ENCODE results near the gene URI1. TPM values are rescaled to one million over a fixed set of nuclear protein-coding genes. Genes with fewer than 3 reads are reported as not detected.
A peak's percentile ranks its signal among the peaks of the same experiment; 100 is the strongest.

URI1 gene
- total RNA-seq, 1 experiment from 2014 or later: 56.0 TPM

DNA sequence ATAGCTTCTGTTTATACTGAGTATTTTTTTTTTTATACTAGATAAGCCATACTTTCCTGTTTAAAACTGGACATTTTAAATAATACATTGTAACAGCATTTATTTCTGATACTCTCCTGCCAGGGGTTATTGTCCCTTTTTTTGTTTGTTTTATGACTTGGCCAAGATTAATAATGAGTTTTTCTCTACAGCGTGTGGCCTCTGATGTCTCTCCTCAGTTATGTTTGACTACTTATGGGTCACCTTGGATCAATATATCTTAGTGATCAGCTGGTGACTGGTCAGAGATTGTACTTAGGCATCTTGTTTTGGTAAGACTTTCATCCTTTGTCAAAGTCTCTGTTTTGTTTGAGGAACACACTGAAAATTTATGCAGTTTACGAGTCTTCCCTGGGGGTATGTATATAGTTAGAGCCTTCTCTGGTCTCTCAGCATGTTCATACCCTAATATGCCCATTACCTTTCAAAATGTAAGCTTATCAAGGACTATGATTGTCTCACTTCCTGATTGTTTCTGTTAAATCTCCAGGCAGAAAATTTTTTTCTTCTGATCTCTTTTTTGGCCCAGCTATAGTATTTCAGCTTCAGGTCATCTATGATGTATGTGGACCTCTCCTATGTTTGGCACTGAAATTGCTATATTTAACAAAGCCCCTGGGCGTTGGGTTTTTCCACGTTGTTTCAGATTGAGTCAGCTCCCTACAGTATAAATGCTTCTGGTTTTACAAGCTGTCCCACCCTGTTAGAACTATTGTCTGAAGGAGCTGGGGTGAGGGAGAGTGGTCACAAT lies 87.9 kb downstream of the URI1 start:
- Histone ChIP-seq H3K36me3 (ENCODE audit: low read depth) (0 out of 2 replicates have a peak, but pooled peaks cover 13% of the 10 kb centered on the region), H3K4me2 (peak overlapping the region; percentile 54), H3K9me2 (ENCODE audit: insufficient read depth) (no peaks in the 10 kb centered on the region; the same call in 1 of the 2 replicates), H3K4me1 (replicated peaks; ENCODE audit: insufficient read depth) (peaks cover 24% of the 10 kb centered on the region), H3K4me3 (0 out of 2 replicates have a peak overlapping the region, but pooled peaks have one; percentile 2), H4K20me1 (ENCODE audit: insufficient read depth) (0 out of 2 replicates have a peak, but pooled peaks cover 4% of the 10 kb centered on the region), H3K27ac (peak overlapping the region; percentile 87), H2AFZ (no peak overlapping the region), H3F3A (ENCODE audit: insufficient read depth, low read depth) (peaks cover 20% of the 10 kb centered on the region), H3K9me3 (ENCODE audit: insufficient read depth, low read depth) (0 out of 2 replicates have a peak, but pooled peaks cover 9% of the 10 kb centered on the region), H3K27me3 (ENCODE audit: insufficient read depth, low read depth) (no peaks in the 10 kb centered on the region), H3K79me2 (ENCODE audit: low read depth) (no peaks in the 10 kb centered on the region)
- ChIA-PET POLR2A (ENCODE audit: unreplicated experiment) (interaction anchor here (0.7 kb wide), 1 partner anchor 771 kb away, joined by 3 read pairs; no protein-coding TSS in a partner anchor), CTCF (no interaction called here)
- DNase-seq: peak; percentile 61 to 87
- TF ChIP-seq CTCF (conservative IDR thresholded peaks at IDR 0.05) (no peak), EZH2 (IDR thresholded peaks at IDR 0.05; ENCODE audit: low read depth) (no peak)
- intact Hi-C loops (cut with micrococcal nuclease; ENCODE audit: unreplicated experiment): no loop called here
- BruUV-seq (replicated peaks): no TSS peak

GRCh38 chr19:30034321-30034720 lies 92.3 kb downstream of the URI1 start:
- Histone ChIP-seq H3K4me3 (no peak overlapping the region), H2AFZ (no peak overlapping the region), H3K4me1 (replicated peaks; ENCODE audit: insufficient read depth) (peaks cover 17% of the 10 kb centered on the region), H3K36me3 (ENCODE audit: low read depth) (0 out of 2 replicates have a peak, but pooled peaks cover 14% of the 10 kb centered on the region), H3F3A (ENCODE audit: insufficient read depth, low read depth) (peaks cover 8% of the 10 kb centered on the region), H3K27me3 (ENCODE audit: insufficient read depth, low read depth) (no peaks in the 10 kb centered on the region), H3K9me3 (ENCODE audit: insufficient read depth, low read depth) (0 out of 2 replicates have a peak, but pooled peaks cover 9% of the 10 kb centered on the region), H4K20me1 (ENCODE audit: insufficient read depth) (0 out of 2 replicates have a peak, but pooled peaks cover 3% of the 10 kb centered on the region), H3K4me2 (no peak overlapping the region), H3K27ac (no peak overlapping the region), H3K79me2 (ENCODE audit: low read depth) (no peaks in the 10 kb centered on the region), H3K9me2 (ENCODE audit: insufficient read depth) (no peaks in the 10 kb centered on the region)
- intact Hi-C loops (cut with micrococcal nuclease; ENCODE audit: unreplicated experiment): no loop called here
- TF ChIP-seq CTCF (conservative IDR thresholded peaks at IDR 0.05) (no peak), EZH2 (IDR thresholded peaks at IDR 0.05; ENCODE audit: low read depth) (no peak)
- no peak for DNase-seq
- ChIA-PET CTCF (no interaction called here), POLR2A (ENCODE audit: unreplicated experiment) (no interaction called here)
- no TSS peak for BruUV-seq (replicated peaks)

GRCh38 chr19:30036154-30037129 lies 94.4 kb downstream of the URI1 start:
- BruUV-seq (replicated peaks): no TSS peak
- H3K4me3 ChIP-seq: no peak overlapping the region
- 0 out of 2 replicates have a peak, but pooled peaks cover 4% of the 10 kb centered on the region for H3K9me2 ChIP-seq (ENCODE audit: insufficient read depth)
- H3K36me3 ChIP-seq (ENCODE audit: low read depth): 0 out of 2 replicates have a peak, but pooled peaks cover 6% of the 10 kb centered on the region
- H3K27ac ChIP-seq: no peak overlapping the region
- no peaks in the 10 kb centered on the region for H3F3A ChIP-seq (ENCODE audit: insufficient read depth, low read depth)
- H3K9me3 ChIP-seq (ENCODE audit: insufficient read depth, low read depth): 0 out of 2 replicates have a peak, but pooled peaks cover 6% of the 10 kb centered on the region
- CTCF ChIA-PET: no interaction called here
- H3K4me1 ChIP-seq (replicated peaks; ENCODE audit: insufficient read depth): no peaks in the 10 kb centered on the region
- POLR2A ChIA-PET (ENCODE audit: unreplicated experiment): no interaction called here
- intact Hi-C loops (cut with micrococcal nuclease; ENCODE audit: unreplicated experiment): no loop called here
- no peak for DNase-seq
- no peak overlapping the region for H3K4me2 ChIP-seq
- H3K79me2 ChIP-seq (ENCODE audit: low read depth): no peaks in the 10 kb centered on the region
- no peaks in the 10 kb centered on the region for H3K27me3 ChIP-seq (ENCODE audit: insufficient read depth, low read depth)
- 0 out of 2 replicates have a peak, but pooled peaks cover 3% of the 10 kb centered on the region for H4K20me1 ChIP-seq (ENCODE audit: insufficient read depth)
- TF ChIP-seq EZH2 (IDR thresholded peaks at IDR 0.05; ENCODE audit: low read depth): no peak
- TF ChIP-seq CTCF (conservative IDR thresholded peaks at IDR 0.05): no peak
- H2AFZ ChIP-seq: no peak overlapping the region

Data from PC-9 (cell line).